ENCODE data around the gene OR4D10.

OR4D10 gene

DNA sequence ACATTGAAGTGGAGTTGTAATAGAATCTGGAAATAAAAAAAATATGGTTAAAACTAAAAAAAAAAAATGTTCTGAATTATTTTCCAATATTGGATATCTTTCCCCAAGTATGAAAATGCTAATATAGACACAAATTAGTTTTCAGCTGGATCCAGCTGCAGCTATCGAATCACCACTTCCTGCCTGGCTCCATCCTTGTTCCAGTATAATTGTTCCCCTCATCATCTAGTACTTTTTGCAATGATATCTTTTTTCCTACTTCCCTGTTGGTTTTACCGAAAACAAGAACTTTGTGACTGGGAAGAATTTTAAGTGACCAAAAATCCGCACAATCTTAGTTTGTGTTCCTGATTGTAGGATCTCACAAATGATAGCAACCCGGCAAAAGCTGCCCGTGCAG is 47.6 kb downstream of the OR4D10 start:
- no peaks in the 10 kb centered on the region for H3K36me3 ChIP-seq (replicated peaks; ENCODE audit: low read depth, low read length)
- no peak overlapping the region for H3K4me3 ChIP-seq (ENCODE audit: low read length)
- no peak overlapping the region for H3K9ac ChIP-seq (ENCODE audit: low read length)
- H3K27ac ChIP-seq (ENCODE audit: low read length): no peak overlapping the region
- H3K27me3 ChIP-seq (ENCODE audit: low read depth, low read length): peaks cover 7% of the 10 kb centered on the region; the same call in 1 of the 2 replicates
- H3K9me3 ChIP-seq (ENCODE audit: insufficient read depth, low read length): no peaks in the 10 kb centered on the region
- H3K4me1 ChIP-seq (ENCODE audit: low read length): no peaks in the 10 kb centered on the region
- no peak overlapping the region for H3K4me2 ChIP-seq (ENCODE audit: low read length)
- no peaks in the 10 kb centered on the region for H4K20me1 ChIP-seq (ENCODE audit: insufficient read depth, low read length)
- no peaks in the 10 kb centered on the region for H3K79me2 ChIP-seq (ENCODE audit: low read length)
- no peak overlapping the region for H2AFZ ChIP-seq (ENCODE audit: low read depth, low read length)
- no peak for TF ChIP-seq EZH2phosphoT487 (IDR thresholded peaks at IDR 0.05; ENCODE audit: low read depth)
- TF ChIP-seq, protein P1, sequence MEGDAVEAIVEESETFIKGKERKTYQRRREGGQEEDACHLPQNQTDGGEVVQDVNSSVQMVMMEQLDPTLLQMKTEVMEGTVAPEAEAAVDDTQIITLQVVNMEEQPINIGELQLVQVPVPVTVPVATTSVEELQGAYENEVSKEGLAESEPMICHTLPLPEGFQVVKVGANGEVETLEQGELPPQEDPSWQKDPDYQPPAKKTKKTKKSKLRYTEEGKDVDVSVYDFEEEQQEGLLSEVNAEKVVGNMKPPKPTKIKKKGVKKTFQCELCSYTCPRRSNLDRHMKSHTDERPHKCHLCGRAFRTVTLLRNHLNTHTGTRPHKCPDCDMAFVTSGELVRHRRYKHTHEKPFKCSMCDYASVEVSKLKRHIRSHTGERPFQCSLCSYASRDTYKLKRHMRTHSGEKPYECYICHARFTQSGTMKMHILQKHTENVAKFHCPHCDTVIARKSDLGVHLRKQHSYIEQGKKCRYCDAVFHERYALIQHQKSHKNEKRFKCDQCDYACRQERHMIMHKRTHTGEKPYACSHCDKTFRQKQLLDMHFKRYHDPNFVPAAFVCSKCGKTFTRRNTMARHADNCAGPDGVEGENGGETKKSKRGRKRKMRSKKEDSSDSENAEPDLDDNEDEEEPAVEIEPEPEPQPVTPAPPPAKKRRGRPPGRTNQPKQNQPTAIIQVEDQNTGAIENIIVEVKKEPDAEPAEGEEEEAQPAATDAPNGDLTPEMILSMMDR (IDR thresholded peaks at IDR 0.05; ENCODE audit: low read depth, low read length): no peak

DNA sequence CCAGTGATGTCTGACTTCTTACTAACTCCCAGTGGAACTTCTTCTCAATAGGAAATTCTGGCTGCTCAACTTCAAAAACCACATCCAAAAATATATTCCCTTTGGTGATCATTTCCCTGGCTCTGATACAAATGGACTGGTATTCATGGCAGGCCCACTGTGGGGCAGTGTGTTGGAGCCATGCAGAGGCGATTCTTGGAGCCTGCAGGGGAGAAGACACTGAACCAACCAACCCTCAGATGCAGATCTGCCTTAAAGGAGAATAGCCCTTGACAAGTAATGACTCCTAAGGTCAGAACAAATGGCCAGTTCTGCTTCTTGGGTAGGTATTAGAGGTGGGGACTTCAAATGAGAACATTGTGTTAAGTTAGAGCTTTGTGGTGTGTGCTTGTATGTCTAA is 50.4 kb downstream of the OR4D10 start:
- Histone ChIP-seq H2AFZ (ENCODE audit: low read depth, low read length) (no peak overlapping the region), H3K36me3 (replicated peaks; ENCODE audit: low read depth, low read length) (no peaks in the 10 kb centered on the region), H3K4me1 (ENCODE audit: low read length) (no peaks in the 10 kb centered on the region), H3K79me2 (ENCODE audit: low read length) (no peaks in the 10 kb centered on the region), H3K27me3 (ENCODE audit: low read depth, low read length) (peaks cover 7% of the 10 kb centered on the region; the same call in 1 of the 2 replicates), H3K4me2 (ENCODE audit: low read length) (no peak overlapping the region), H3K9me3 (ENCODE audit: insufficient read depth, low read length) (no peaks in the 10 kb centered on the region), H3K9ac (ENCODE audit: low read length) (no peak overlapping the region), H3K4me3 (ENCODE audit: low read length) (no peak overlapping the region), H4K20me1 (ENCODE audit: insufficient read depth, low read length) (no peaks in the 10 kb centered on the region), H3K27ac (ENCODE audit: low read length) (no peak overlapping the region)
- TF ChIP-seq, protein P1 (IDR thresholded peaks at IDR 0.05; ENCODE audit: low read depth, low read length): no peak; the same call in 1 of the 2 replicates
- TF ChIP-seq EZH2phosphoT487 (IDR thresholded peaks at IDR 0.05; ENCODE audit: low read depth): no peak

DNA sequence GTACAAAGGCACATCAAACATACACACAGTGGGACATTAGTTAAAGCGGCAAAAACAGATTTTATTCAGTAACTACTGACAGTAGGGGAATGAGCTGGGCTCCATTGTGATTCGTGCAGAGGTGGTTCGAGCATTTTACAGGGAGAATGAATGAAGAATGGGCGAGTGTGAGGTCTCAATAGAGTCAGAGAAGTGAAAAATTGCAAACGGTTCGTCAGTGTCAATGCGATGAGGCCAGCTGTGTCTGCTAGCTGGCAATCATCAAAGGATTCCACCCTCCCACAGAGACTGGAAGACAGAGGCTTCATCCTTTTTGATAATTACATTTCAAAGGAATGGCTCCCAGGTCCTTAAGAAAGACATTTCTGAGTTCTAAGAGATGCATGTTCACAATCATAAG is 55.6 kb downstream of the OR4D10 start:
- H3K4me3 ChIP-seq (ENCODE audit: low read length): no peak overlapping the region
- H3K27ac ChIP-seq (ENCODE audit: low read length): no peak overlapping the region
- H2AFZ ChIP-seq (ENCODE audit: low read depth, low read length): no peak overlapping the region
- H3K36me3 ChIP-seq (replicated peaks; ENCODE audit: low read depth, low read length): no peaks in the 10 kb centered on the region
- no peak overlapping the region for H3K4me2 ChIP-seq (ENCODE audit: low read length)
- H3K9ac ChIP-seq (ENCODE audit: low read length): no peak overlapping the region
- no peaks in the 10 kb centered on the region for H3K4me1 ChIP-seq (ENCODE audit: low read length)
- no peaks in the 10 kb centered on the region for H4K20me1 ChIP-seq (ENCODE audit: insufficient read depth, low read length)
- no peaks in the 10 kb centered on the region for H3K9me3 ChIP-seq (ENCODE audit: insufficient read depth, low read length)
- no peaks in the 10 kb centered on the region; the same call in 1 of the 2 replicates for H3K27me3 ChIP-seq (ENCODE audit: low read depth, low read length)
- TF ChIP-seq, protein P1 (IDR thresholded peaks at IDR 0.05; ENCODE audit: low read depth, low read length): no peak
- TF ChIP-seq EZH2phosphoT487 (IDR thresholded peaks at IDR 0.05; ENCODE audit: low read depth): no peak
- H3K79me2 ChIP-seq (ENCODE audit: low read length): no peaks in the 10 kb centered on the region
